ENCODE data around the gene FCRL3. TPM values are rescaled to one million over a fixed set of nuclear protein-coding genes. Genes with fewer than 3 reads are reported as not detected.

Gene FCRL3
- total and polyA plus RNA-seq, 2 experiments from 2014 or later, result not detected

- 1 to 3% methylated on average over 4 of the region's 4 CpGs for WGBS, 2 experiments (ENCODE audit: low coverage in 1 of 2, low lambda C conversion rate in 2 of 2, missing lambda C conversion rate in 2 of 2)
- H2AFZ ChIP-seq, result no peak overlapping the region
- in situ Hi-C loops (cut with MboI), result no loop called here
Measured at GRCh38 chr1:157696966-157697628, 3.5 kb downstream of the FCRL3 start.

DNA sequence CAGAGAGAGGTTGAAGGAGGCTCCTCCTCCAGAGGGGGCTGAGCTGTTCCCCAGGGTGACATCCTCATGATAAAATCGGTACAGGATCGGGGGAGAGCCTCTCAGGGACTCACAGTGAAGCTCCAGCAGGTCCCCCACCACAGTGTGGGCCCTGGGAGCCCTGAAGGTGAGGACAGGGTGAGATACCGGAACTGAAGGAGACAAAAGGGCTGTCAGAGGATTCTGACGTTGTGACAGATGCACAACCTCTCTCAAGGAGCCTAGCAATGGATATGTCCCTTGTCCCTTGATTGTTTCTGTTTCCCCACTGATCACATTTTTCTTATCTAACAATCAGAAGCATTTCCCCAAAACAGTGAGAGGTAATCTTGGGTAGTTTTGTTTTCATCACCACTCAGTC lies 5.2 kb downstream of the FCRL3 start:
- H3K4me1 ChIP-seq (ENCODE audit: insufficient read depth), result no peaks in the 10 kb centered on the region
- no peaks in the 10 kb centered on the region for H4K20me1 ChIP-seq (ENCODE audit: insufficient read depth)
- no peak overlapping the region for H3K9ac ChIP-seq
- 8 to 16% methylated on average over 4 of the region's 4 CpGs for WGBS, 2 experiments (ENCODE audit: low coverage in 1 of 2, low lambda C conversion rate in 2 of 2, missing lambda C conversion rate in 2 of 2)
- no peak overlapping the region for H3K4me3 ChIP-seq
- no peaks in the 10 kb centered on the region for H3K79me2 ChIP-seq (ENCODE audit: insufficient read depth)
- no peaks in the 10 kb centered on the region for H3K9me3 ChIP-seq (ENCODE audit: low read depth)
- H3F3A ChIP-seq (ENCODE audit: insufficient read depth), result no peaks in the 10 kb centered on the region
- in situ Hi-C loops (cut with MboI), result no loop called here
- no peak overlapping the region for H3K4me2 ChIP-seq (ENCODE audit: unreplicated experiment)
- H2AFZ ChIP-seq, result no peak overlapping the region
- no peak for DNase-seq
- H3K27ac ChIP-seq, result no peak overlapping the region
- no peaks in the 10 kb centered on the region for H3K36me3 ChIP-seq (ENCODE audit: low read depth)
- H3K9me2 ChIP-seq (ENCODE audit: insufficient read depth), result no peaks in the 10 kb centered on the region
- TF ChIP-seq EZH2 (IDR thresholded peaks at IDR 0.05; ENCODE audit: insufficient read depth, poor library complexity, severe bottlenecking) (no peak), EZH2phosphoT487 (IDR thresholded peaks at IDR 0.05; ENCODE audit: insufficient read depth, low read depth) (no peak)
- peaks cover 9% of the 10 kb centered on the region; the same call in 1 of the 2 replicates for H3K27me3 ChIP-seq (replicated peaks; ENCODE audit: insufficient read depth)

More at GRCh38 chr1:157696966-157697628, 3.5 kb downstream of the FCRL3 start:
- no peaks in the 10 kb centered on the region for H4K20me1 ChIP-seq (ENCODE audit: insufficient read depth)
- TF ChIP-seq EZH2phosphoT487 (IDR thresholded peaks at IDR 0.05; ENCODE audit: insufficient read depth, low read depth), result no peak
- TF ChIP-seq EZH2 (IDR thresholded peaks at IDR 0.05; ENCODE audit: insufficient read depth, poor library complexity, severe bottlenecking), result no peak
- peaks cover 9% of the 10 kb centered on the region; the same call in 1 of the 2 replicates for H3K27me3 ChIP-seq (replicated peaks; ENCODE audit: insufficient read depth)
- H3K4me1 ChIP-seq (ENCODE audit: insufficient read depth), result no peaks in the 10 kb centered on the region
- H3K79me2 ChIP-seq (ENCODE audit: insufficient read depth), result no peaks in the 10 kb centered on the region
- no peaks in the 10 kb centered on the region for H3K9me3 ChIP-seq (ENCODE audit: low read depth)
- H3K9ac ChIP-seq, result no peak overlapping the region
- H3K36me3 ChIP-seq (ENCODE audit: low read depth), result no peaks in the 10 kb centered on the region
- DNase-seq, result no peak
- no peak overlapping the region for H3K4me2 ChIP-seq (ENCODE audit: unreplicated experiment)
- H3K9me2 ChIP-seq (ENCODE audit: insufficient read depth), result no peaks in the 10 kb centered on the region
- no peaks in the 10 kb centered on the region for H3F3A ChIP-seq (ENCODE audit: insufficient read depth)
- no peak overlapping the region for H3K4me3 ChIP-seq
- H3K27ac ChIP-seq, result no peak overlapping the region

- Histone ChIP-seq H3F3A (ENCODE audit: insufficient read depth) (no peaks in the 10 kb centered on the region), H3K4me2 (ENCODE audit: unreplicated experiment) (no peak overlapping the region), H3K36me3 (ENCODE audit: low read depth) (no peaks in the 10 kb centered on the region), H4K20me1 (ENCODE audit: insufficient read depth) (no peaks in the 10 kb centered on the region), H3K27me3 (replicated peaks; ENCODE audit: insufficient read depth) (0 out of 2 replicates have a peak, but pooled peaks cover 3% of the 10 kb centered on the region), H3K4me3 (no peak overlapping the region), H3K27ac (no peak overlapping the region), H3K9ac (no peak overlapping the region), H3K9me2 (ENCODE audit: insufficient read depth) (no peaks in the 10 kb centered on the region), H3K79me2 (ENCODE audit: insufficient read depth) (no peaks in the 10 kb centered on the region), H3K4me1 (ENCODE audit: insufficient read depth) (no peaks in the 10 kb centered on the region), H2AFZ (no peak overlapping the region), H3K9me3 (ENCODE audit: low read depth) (no peaks in the 10 kb centered on the region)
- no peak for TF ChIP-seq EZH2phosphoT487 (IDR thresholded peaks at IDR 0.05; ENCODE audit: insufficient read depth, low read depth)
- no peak for TF ChIP-seq EZH2 (IDR thresholded peaks at IDR 0.05; ENCODE audit: insufficient read depth, poor library complexity, severe bottlenecking)
- WGBS, 2 experiments (ENCODE audit: low coverage in 1 of 2, low lambda C conversion rate in 2 of 2, missing lambda C conversion rate in 2 of 2), result 9 to 13% methylated on average over 5 of the region's 5 CpGs
- in situ Hi-C loops (cut with MboI), result no loop called here
- peak; percentile 66 for DNase-seq
Measured at GRCh38 chr1:157691285-157691920, 9.2 kb downstream of the FCRL3 start.

DNA sequence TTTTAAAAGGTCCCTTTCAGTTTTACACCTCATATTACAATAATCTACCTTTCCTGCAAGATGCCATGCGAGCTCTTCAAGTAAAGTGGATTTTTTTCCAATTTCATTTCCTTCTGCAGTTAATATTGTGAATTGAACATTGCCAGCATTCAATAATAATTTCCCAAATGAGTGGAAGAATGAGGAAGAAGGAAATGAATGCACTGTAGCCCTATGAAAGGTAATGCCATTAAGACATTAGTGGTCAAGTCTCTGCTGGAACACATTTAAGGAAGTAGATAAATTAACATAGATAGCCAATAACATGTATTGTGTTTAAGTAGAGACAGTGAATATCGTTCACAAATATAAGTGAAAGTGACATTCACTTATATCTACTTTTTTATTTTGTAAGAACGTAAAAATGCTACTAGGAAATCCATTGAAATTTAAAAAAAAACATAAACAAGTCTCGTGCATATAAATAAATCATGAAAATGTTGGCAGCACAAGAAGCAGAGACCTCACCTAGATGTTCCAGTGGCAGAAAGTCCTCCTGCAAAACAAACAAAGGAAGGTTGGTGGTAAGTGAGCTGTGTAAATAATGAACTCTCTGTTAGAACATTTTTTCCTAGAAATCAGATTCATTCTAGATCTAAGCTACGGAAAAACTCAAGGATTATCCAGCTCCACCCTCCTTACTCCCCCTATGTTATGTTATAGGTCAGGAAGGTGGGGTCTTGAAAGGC lies 17.7 kb downstream of the FCRL3 start:
- TF ChIP-seq EZH2phosphoT487 (IDR thresholded peaks at IDR 0.05; ENCODE audit: insufficient read depth, low read depth) (no peak), EZH2 (IDR thresholded peaks at IDR 0.05; ENCODE audit: insufficient read depth, poor library complexity, severe bottlenecking) (no peak)
- Histone ChIP-seq H3K79me2 (ENCODE audit: insufficient read depth) (no peaks in the 10 kb centered on the region), H3K9me2 (ENCODE audit: insufficient read depth) (no peaks in the 10 kb centered on the region), H3K27me3 (replicated peaks; ENCODE audit: insufficient read depth) (no peaks in the 10 kb centered on the region), H3K27ac (no peak overlapping the region), H3K36me3 (ENCODE audit: low read depth) (no peaks in the 10 kb centered on the region), H3K9ac (no peak overlapping the region), H3F3A (ENCODE audit: insufficient read depth) (no peaks in the 10 kb centered on the region), H3K4me3 (no peak overlapping the region), H3K4me2 (ENCODE audit: unreplicated experiment) (no peak overlapping the region), H3K9me3 (ENCODE audit: low read depth) (no peaks in the 10 kb centered on the region), H4K20me1 (ENCODE audit: insufficient read depth) (no peaks in the 10 kb centered on the region), H3K4me1 (ENCODE audit: insufficient read depth) (no peaks in the 10 kb centered on the region), H2AFZ (no peak overlapping the region)
- WGBS, 2 experiments (ENCODE audit: low coverage in 1 of 2, low lambda C conversion rate in 2 of 2, missing lambda C conversion rate in 2 of 2), result 6 to 7% methylated on average over 5 of the region's 5 CpGs
- no peak for DNase-seq
- in situ Hi-C loops (cut with MboI), result no loop called here

Measured in GM23248 (cell line).